GM19351 (cell line): ENCODE data around the gene VPS33A.

ENCODE experiments used
- ATAC-seq: cut with Tn5 transposase; IDR thresholded peaks from one replicate; pipeline ENCODE4 v1.9.1; 2021; ENCODE audit warnings: mild to moderate bottlenecking, moderate library complexity; ENCODE audit not compliant: unreplicated experiment

VPS33A gene

DNA sequence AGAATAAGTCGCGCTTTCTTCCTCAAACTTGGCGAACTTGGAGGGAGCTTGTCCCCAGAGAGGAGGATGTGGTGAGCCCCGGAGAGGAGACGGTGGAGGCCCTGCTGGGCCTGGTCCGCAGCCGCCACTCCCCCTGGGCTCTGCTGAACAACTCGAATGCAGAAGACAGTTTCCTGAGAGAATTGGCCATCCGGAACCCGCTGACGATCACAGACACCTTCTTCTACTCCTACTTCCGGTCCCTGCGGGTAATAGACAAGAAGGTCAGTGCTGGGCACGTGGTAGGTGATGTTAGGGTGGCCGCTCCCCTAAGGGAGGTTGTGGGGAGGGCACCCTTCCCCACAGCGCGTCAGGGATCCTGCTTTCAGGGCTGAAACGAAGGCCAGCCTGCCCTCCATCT lies 81.8 kb downstream of the VPS33A start:
- ATAC-seq, result no peak

DNA sequence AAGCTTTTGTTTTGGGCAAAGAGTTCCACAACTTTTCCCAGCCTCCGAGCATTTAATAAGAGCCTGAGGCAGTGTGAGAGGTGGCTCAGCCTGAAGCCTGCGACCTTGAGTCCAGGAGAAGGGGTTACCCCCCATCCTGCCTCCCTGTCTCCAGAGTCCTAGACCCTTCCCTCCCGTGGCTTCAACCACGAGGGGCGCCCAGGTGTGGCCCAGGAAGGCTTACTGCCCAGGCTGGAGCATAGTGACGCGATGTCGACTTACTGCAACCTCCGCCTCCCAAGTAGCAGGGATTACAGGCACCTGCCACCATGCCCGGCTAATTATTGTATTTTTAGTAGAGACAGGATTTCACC lies 82.7 kb downstream of the VPS33A start:
- ATAC-seq, result no peak

DNA sequence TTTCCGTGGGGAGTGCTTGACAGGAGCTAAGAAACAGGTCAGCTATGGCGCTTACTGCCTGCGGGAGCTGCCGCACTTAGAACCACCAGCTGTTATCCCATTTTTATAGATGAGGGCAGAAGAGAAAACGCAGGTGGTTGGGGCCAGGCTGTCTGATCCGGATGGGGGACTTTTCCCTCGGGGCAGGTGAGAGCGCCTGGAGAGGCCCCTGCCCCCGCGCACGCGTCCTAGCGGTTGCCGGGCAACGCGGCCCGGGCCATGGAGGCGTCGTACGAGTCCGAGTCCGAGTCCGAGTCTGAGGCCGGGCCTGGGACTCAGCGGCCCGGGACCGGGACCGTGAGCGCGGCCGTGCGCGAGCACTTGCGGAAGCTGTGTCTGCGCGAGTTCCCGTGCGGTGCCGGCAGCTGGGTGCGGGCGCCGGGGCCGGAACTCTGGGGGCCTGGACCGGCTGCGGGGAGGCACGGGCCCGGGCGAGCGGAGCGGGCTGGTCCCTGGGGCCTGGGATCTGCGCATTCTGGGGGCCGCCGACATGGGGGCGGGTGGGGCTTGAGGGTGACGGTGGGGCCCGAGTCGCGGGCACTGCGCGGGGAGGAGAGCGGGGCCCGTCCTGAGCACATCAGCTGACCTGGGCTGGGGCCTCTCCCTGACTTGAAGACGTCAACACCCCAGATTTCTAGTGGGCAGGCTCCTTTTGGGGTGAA lies 83.3 kb downstream of the VPS33A start, which contains the start of gene LRRC43:
Gene LRRC43, plus strand, starts transcription at position 237 of the 701 bp plus-strand sequence. Its CDS starts 22 bp downstream, at position 259.
- ATAC-seq, result no peak
